Measurements from ENCODE around the gene KDM4D. TPM values are rescaled to one million over a fixed set of nuclear protein-coding genes. Genes with fewer than 3 reads are reported as not detected.

KDM4D gene
- total RNA-seq, 1 experiment from 2014 or later: 2.7 TPM

DNA sequence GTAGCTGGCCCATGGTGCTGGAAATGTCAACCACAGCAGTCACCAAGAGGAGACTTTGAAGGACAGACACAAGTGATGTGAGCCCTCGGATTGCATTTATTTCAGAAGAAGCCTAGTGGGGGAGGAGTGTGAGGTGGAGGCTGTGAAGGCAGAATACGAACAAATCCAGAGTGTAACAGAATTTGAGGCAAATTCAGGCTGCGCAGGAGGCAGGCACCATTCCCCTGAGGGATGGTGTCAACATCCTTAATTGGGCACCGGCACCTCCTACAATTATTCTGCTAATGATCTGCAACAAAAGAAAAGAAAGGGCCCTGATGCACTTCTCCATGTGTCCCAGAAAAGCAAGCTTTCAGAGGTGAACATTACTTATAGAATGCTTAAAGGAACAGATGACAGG is 32.4 kb upstream of the KDM4D start:
- H4K20me1 ChIP-seq (ENCODE audit: low read length): no peaks in the 10 kb centered on the region
- no peak for DNase-seq
- H3K9ac ChIP-seq (ENCODE audit: low read length): no peak overlapping the region
- BruUV-seq (replicated peaks): no TSS peak
- CTCF ChIA-PET: no interaction called here
- no peaks in the 10 kb centered on the region for H3K9me3 ChIP-seq (ENCODE audit: low read length)
- intact Hi-C loops (cut with micrococcal nuclease): no loop called here
- no peaks in the 10 kb centered on the region for H3F3A ChIP-seq (ENCODE audit: low read length, unreplicated experiment)
- H3K27ac ChIP-seq (ENCODE audit: low read length): no peak overlapping the region
- TF ChIP-seq, protein P1, sequence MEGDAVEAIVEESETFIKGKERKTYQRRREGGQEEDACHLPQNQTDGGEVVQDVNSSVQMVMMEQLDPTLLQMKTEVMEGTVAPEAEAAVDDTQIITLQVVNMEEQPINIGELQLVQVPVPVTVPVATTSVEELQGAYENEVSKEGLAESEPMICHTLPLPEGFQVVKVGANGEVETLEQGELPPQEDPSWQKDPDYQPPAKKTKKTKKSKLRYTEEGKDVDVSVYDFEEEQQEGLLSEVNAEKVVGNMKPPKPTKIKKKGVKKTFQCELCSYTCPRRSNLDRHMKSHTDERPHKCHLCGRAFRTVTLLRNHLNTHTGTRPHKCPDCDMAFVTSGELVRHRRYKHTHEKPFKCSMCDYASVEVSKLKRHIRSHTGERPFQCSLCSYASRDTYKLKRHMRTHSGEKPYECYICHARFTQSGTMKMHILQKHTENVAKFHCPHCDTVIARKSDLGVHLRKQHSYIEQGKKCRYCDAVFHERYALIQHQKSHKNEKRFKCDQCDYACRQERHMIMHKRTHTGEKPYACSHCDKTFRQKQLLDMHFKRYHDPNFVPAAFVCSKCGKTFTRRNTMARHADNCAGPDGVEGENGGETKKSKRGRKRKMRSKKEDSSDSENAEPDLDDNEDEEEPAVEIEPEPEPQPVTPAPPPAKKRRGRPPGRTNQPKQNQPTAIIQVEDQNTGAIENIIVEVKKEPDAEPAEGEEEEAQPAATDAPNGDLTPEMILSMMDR (conservative IDR thresholded peaks at IDR 0.05; ENCODE audit: low read depth, low read length): no peak
- TF ChIP-seq EZH2 (IDR thresholded peaks at IDR 0.05; ENCODE audit: low read length, unreplicated experiment): no peak
- no peak for TF ChIP-seq EZH2phosphoT487 (IDR thresholded peaks at IDR 0.05; ENCODE audit: borderline replicate concordance, low read length)
- H3K36me3 ChIP-seq (ENCODE audit: low read depth, low read length): no peaks in the 10 kb centered on the region
- H3K9me2 ChIP-seq (replicated peaks; ENCODE audit: low read length): 0 out of 2 replicates have a peak, but pooled peaks cover 2% of the 10 kb centered on the region
- no peak overlapping the region for H3K4me3 ChIP-seq (ENCODE audit: low read length)
- POLR2A ChIA-PET (ENCODE audit: unreplicated experiment): no interaction called here
- H3K4me1 ChIP-seq (ENCODE audit: insufficient read depth, low read length): no peaks in the 10 kb centered on the region
- H3K79me2 ChIP-seq (ENCODE audit: low read length): no peaks in the 10 kb centered on the region
- ATAC-seq: no peak
- peaks cover 45% of the 10 kb centered on the region for H3K27me3 ChIP-seq (ENCODE audit: low read length)
- no peak overlapping the region for H2AFZ ChIP-seq (ENCODE audit: low read length)
- no peak overlapping the region for H3K4me2 ChIP-seq (ENCODE audit: low read length)

DNA sequence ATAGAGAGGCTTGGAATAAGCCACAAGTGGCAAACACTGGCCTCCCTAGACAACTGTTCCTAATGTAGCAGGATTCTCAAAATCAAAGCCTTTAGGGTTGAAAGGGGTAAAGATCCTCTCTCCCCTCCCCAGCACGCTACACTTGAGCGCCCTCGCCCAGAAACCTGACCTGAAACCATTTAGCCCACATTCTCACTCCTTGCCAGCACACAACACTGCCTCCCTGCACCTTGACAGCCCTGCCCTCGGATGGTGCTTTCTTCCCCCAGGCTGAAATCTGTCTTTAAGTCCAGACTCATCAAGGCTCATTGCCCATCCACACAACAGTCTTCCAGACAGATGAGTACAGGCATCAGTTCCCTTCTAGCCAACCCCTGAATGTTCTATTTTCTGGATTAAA is 26.7 kb upstream of the KDM4D start:
- ATAC-seq: no peak

DNA sequence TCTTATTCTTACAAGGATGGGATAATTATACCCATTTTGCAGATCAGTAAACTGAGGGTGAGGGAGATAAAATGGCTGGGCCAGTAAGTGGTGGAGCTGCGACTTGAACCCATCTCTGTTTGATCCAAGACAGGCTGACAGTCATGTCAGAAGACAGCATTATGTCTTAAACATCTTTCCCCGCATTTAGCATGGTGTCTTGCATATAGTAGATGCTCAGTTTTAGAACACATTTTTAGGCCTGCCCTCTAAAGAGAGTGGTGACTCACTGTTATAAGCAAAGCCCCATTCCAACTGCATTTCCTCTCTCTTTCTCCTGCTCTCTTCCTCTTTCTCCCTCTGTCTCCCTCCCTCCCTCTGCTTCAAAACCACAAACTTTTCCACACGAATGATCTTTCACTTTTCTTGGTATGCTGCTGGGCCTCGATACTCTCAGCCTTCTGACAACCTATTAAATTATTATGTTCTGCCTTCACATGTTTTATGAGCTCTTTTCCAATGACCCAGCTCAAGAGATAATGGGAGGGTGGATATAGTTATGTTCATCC is 25.4 kb upstream of the KDM4D start:
- Histone ChIP-seq H3K9ac (ENCODE audit: low read length) (no peak overlapping the region), H3K4me2 (ENCODE audit: low read length) (no peak overlapping the region), H2AFZ (ENCODE audit: low read length) (no peak overlapping the region), H3K4me3 (ENCODE audit: low read length) (no peak overlapping the region), H4K20me1 (ENCODE audit: low read length) (no peaks in the 10 kb centered on the region), H3K36me3 (ENCODE audit: low read depth, low read length) (no peaks in the 10 kb centered on the region), H3K9me2 (replicated peaks; ENCODE audit: low read length) (no peaks in the 10 kb centered on the region), H3K79me2 (ENCODE audit: low read length) (no peaks in the 10 kb centered on the region), H3K9me3 (ENCODE audit: low read length) (no peaks in the 10 kb centered on the region), H3K4me1 (ENCODE audit: insufficient read depth, low read length) (no peaks in the 10 kb centered on the region), H3K27ac (ENCODE audit: low read length) (no peak overlapping the region), H3K27me3 (ENCODE audit: low read length) (peaks cover 14% of the 10 kb centered on the region; the same call in 1 of the 2 replicates), H3F3A (ENCODE audit: low read length, unreplicated experiment) (no peaks in the 10 kb centered on the region)
- ATAC-seq: 0 out of 2 replicates have a peak, but pooled peaks have one; percentile 15
- TF ChIP-seq EZH2phosphoT487 (IDR thresholded peaks at IDR 0.05; ENCODE audit: borderline replicate concordance, low read length) (no peak), EZH2 (IDR thresholded peaks at IDR 0.05; ENCODE audit: low read length, unreplicated experiment) (no peak)
- TF ChIP-seq, protein P1 (conservative IDR thresholded peaks at IDR 0.05; ENCODE audit: low read depth, low read length): no peak
- no TSS peak for BruUV-seq (replicated peaks)
- POLR2A ChIA-PET (ENCODE audit: unreplicated experiment): interaction anchor here (1.0 kb wide), 1 partner anchor 9 kb away, joined by 3 read pairs; no protein-coding TSS in a partner anchor
- CTCF ChIA-PET: no interaction called here
- intact Hi-C loops (cut with micrococcal nuclease): no loop called here
- DNase-seq: peak; percentile 38

More for the DNA sequence above, 26.7 kb upstream of the KDM4D start:
- Histone ChIP-seq H3K36me3 (ENCODE audit: low read depth, low read length) (no peaks in the 10 kb centered on the region), H3K79me2 (ENCODE audit: low read length) (no peaks in the 10 kb centered on the region), H3K4me1 (ENCODE audit: insufficient read depth, low read length) (no peaks in the 10 kb centered on the region), H3K9ac (ENCODE audit: low read length) (no peak overlapping the region), H4K20me1 (ENCODE audit: low read length) (no peaks in the 10 kb centered on the region), H3K9me3 (ENCODE audit: low read length) (no peaks in the 10 kb centered on the region), H3K4me2 (ENCODE audit: low read length) (no peak overlapping the region), H3K9me2 (replicated peaks; ENCODE audit: low read length) (no peaks in the 10 kb centered on the region), H3K27ac (ENCODE audit: low read length) (no peak overlapping the region), H3K27me3 (ENCODE audit: low read length) (peaks cover 14% of the 10 kb centered on the region; the same call in 1 of the 2 replicates), H2AFZ (ENCODE audit: low read length) (no peak overlapping the region), H3F3A (ENCODE audit: low read length, unreplicated experiment) (no peaks in the 10 kb centered on the region), H3K4me3 (ENCODE audit: low read length) (no peak overlapping the region)
- no peak for DNase-seq
- ChIA-PET CTCF (no interaction called here), POLR2A (ENCODE audit: unreplicated experiment) (no interaction called here)
- TF ChIP-seq EZH2phosphoT487 (IDR thresholded peaks at IDR 0.05; ENCODE audit: borderline replicate concordance, low read length) (no peak), EZH2 (IDR thresholded peaks at IDR 0.05; ENCODE audit: low read length, unreplicated experiment) (no peak)
- TF ChIP-seq, protein P1 (conservative IDR thresholded peaks at IDR 0.05; ENCODE audit: low read depth, low read length): no peak
- intact Hi-C loops (cut with micrococcal nuclease): no loop called here
- BruUV-seq (replicated peaks): no TSS peak

All from PC-3 (cell line).